K562 (cell line): ENCODE data around the gene FLCN. TPM values are rescaled to one million over a fixed set of nuclear protein-coding genes. Genes with fewer than 3 reads are reported as not detected.
A peak's percentile ranks its signal among the peaks of the same experiment; 100 is the strongest.

ENCODE experiments used
- ASH1L ChIP-seq: fragments of 450-650 bp; IDR thresholded peaks from 2 replicates; pipeline ENCODE4 v1.6.1; 2018; ENCODE audit warnings: borderline replicate concordance, mild to moderate bottlenecking, low read depth; ENCODE audit not compliant: partially characterized antibody
- CHAMP1 ChIP-seq: fragments of 450-650 bp; IDR thresholded peaks from 2 replicates; pipeline ENCODE4 v1.6.1; 2016; ENCODE audit warnings: mild to moderate bottlenecking
- CUX1 ChIP-seq: fragments of 200-800 bp; sonication (Bioruptor generic); IDR thresholded peaks from 2 replicates; pipeline ENCODE4 v1.6.1; 2016; ENCODE audit warnings: missing genetic modification characterization, missing compliant biosample characterization
- HMGN3 ChIP-seq: IDR thresholded peaks from 2 replicates; pipeline ENCODE4 v1.6.1; 2011; ENCODE audit warnings: borderline replicate concordance, low read depth, mild to moderate bottlenecking, mixed read lengths, low read length; ENCODE audit not compliant: insufficient read length; ENCODE audit errors: extremely low read depth
- LARP7 ChIP-seq: fragments of 450-650 bp; IDR thresholded peaks from 2 replicates; pipeline ENCODE4 v1.6.1; 2016
- PRMT5 ChIP-seq: sonication (generic); formaldehyde crosslinking; IDR thresholded peaks from 2 replicates; pipeline ENCODE4 v1.5.0; 2020; ENCODE audit warnings: missing genetic modification reagents
- RBBP5 ChIP-seq: fragments of 200-600 bp; sonication (generic); IDR thresholded peaks from 2 replicates; pipeline ENCODE4 v1.6.1; 2012; ENCODE audit warnings: borderline replicate concordance, mild to moderate bottlenecking, low read length, control low read depth, inconsistent platforms; ENCODE audit not compliant: insufficient read depth, poor library complexity, severe bottlenecking
- SMAD4 ChIP-seq: fragments of 250-450 bp; sonication (Bioruptor Pico); conservative IDR thresholded peaks from 2 replicates; pipeline ENCODE4 v1.8.0; 2021; ENCODE audit warnings: inconsistent platforms, mild to moderate bottlenecking, moderate library complexity
- SOX6 ChIP-seq: fragments of 450-650 bp; IDR thresholded peaks from 2 replicates; pipeline ENCODE4 v1.6.1; 2014; ENCODE audit warnings: mild to moderate bottlenecking
- SPI1 ChIP-seq: IDR thresholded peaks from 2 replicates; pipeline ENCODE4 v1.6.1; 2011; ENCODE audit warnings: low read depth, low read length, control low read depth, borderline replicate concordance
- TGIF2 ChIP-seq: sonication (generic); formaldehyde crosslinking; IDR thresholded peaks from 2 replicates; pipeline ENCODE4 v1.8.1; 2022; ENCODE audit warnings: mild to moderate bottlenecking, missing genetic modification reagents, moderate library complexity
- YBX1 ChIP-seq: fragments of 450-650 bp; IDR thresholded peaks from 2 replicates; pipeline ENCODE4 v1.7.1; 2016; ENCODE audit warnings: mild to moderate bottlenecking
- YY1 ChIP-seq, 3 experiments: IDR thresholded peaks; 2 replicates each; pipeline ENCODE4 v1.6.1; 2011; ENCODE audit warnings: low read length in 2 of 3, mild to moderate bottlenecking in 2 of 3, moderate library complexity in 2 of 3, borderline replicate concordance in 1 of 3, control low read depth in 1 of 3, low read depth in 1 of 3; ENCODE audit not compliant: insufficient read depth in 3 of 3, insufficient replicate concordance in 2 of 3, control insufficient read depth in 1 of 3, insufficient read length in 1 of 3; ENCODE audit errors: extremely low read depth in 1 of 3
- polyA plus RNA-seq, 8 experiments: library from polyadenylated mRNA; depleted of rRNA in 4 of 8; stranded (reverse) in 5 of 8; unstranded in 3 of 8; fragments of >200 nt; fragmentation: Nextera tagmentation in 2 of 8; fragmentation: Illumina TruSeq in 1 of 8; extraction: Ambion mirVana in 2 of 8; extraction: Trizol in 1 of 8; gene quantifications; 2 replicates each; pipeline versions ENCODE4 v1.2.1 to v1.2.3, GENCODE V29; 2011 to 2014; ENCODE audit warnings: inconsistent platforms in 1 of 8, missing spikeins in 1 of 8
- total RNA-seq, 7 experiments: library from RNA; depleted of rRNA in 6 of 7; stranded (reverse); fragments of >200 nt in 6 of 7; fragmentation: Illumina TruSeq in 2 of 7; extraction: Trizol in 2 of 7; gene quantifications; 2 replicates each; pipeline versions ENCODE4 v1.2.1 to v1.2.3, GENCODE V29; 2011 to 2021; ENCODE audit warnings: low replicate concordance in 1 of 7
- TF ChIP-seq, protein P1 (sequence below): fragments of 450-650 bp; IDR thresholded peaks from 2 replicates; pipeline ENCODE4 v1.6.1; 2018; ENCODE audit not compliant: partially characterized antibody

The FLCN gene
- total and polyA plus RNA-seq, 9 of the 15 experiments (the other 6 are each of a cell fraction or from before 2014, with no cell fraction given) = 1.6 to 33.5 (median 10.9) TPM

GRCh38 chr17:17206124-17206912 is 30.6 kb downstream of the FLCN start, which contains the start of gene PLD6 (continued):
- TF ChIP-seq CUX1 (CRISPR knock-in tag) = no peak
- TF ChIP-seq HMGN3 = peak; percentile 89
- TF ChIP-seq, protein P1, sequence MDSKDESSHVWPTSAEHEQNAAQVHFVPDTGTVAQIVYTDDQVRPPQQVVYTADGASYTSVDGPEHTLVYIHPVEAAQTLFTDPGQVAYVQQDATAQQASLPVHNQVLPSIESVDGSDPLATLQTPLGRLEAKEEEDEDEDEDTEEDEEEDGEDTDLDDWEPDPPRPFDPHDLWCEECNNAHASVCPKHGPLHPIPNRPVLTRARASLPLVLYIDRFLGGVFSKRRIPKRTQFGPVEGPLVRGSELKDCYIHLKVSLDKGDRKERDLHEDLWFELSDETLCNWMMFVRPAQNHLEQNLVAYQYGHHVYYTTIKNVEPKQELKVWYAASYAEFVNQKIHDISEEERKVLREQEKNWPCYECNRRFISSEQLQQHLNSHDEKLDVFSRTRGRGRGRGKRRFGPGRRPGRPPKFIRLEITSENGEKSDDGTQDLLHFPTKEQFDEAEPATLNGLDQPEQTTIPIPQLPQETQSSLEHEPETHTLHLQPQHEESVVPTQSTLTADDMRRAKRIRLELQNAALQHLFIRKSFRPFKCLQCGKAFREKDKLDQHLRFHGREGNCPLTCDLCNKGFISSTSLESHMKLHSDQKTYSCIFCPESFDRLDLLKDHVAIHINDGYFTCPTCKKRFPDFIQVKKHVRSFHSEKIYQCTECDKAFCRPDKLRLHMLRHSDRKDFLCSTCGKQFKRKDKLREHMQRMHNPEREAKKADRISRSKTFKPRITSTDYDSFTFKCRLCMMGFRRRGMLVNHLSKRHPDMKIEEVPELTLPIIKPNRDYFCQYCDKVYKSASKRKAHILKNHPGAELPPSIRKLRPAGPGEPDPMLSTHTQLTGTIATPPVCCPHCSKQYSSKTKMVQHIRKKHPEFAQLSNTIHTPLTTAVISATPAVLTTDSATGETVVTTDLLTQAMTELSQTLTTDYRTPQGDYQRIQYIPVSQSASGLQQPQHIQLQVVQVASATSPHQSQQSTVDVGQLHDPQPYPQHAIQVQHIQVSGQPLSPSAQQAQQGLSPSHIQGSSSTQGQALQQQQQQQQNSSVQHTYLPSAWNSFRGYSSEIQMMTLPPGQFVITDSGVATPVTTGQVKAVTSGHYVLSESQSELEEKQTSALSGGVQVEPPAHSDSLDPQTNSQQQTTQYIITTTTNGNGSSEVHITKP = no peak
- TF ChIP-seq YY1 (IDR thresholded peaks at IDR 0.05; ENCODE audit: borderline replicate concordance in 1 of 3, control insufficient read depth in 1 of 3, extremely low read depth in 1 of 3, insufficient read depth in 3 of 3, insufficient read length in 1 of 3, insufficient replicate concordance in 2 of 3, low read depth in 1 of 3, low read length in 2 of 3) = peak in 1 of 3 experiments; percentile 23
- TF ChIP-seq SMAD4 (CRISPR knock-in tag) = peak; percentile 48
- TF ChIP-seq TGIF2 = no peak
- no peak for TF ChIP-seq PRMT5 (CRISPR knock-in tag)
- no peak for TF ChIP-seq SPI1
- TF ChIP-seq RBBP5 = peak; percentile 29
- no peak for TF ChIP-seq YBX1
- TF ChIP-seq ASH1L = no peak
- TF ChIP-seq LARP7 = no peak
- no peak; the same call in 1 of the 2 replicates for TF ChIP-seq SOX6
- TF ChIP-seq CHAMP1 = no peak
